ENCODE measurements around the gene FAM168A.

DNA sequence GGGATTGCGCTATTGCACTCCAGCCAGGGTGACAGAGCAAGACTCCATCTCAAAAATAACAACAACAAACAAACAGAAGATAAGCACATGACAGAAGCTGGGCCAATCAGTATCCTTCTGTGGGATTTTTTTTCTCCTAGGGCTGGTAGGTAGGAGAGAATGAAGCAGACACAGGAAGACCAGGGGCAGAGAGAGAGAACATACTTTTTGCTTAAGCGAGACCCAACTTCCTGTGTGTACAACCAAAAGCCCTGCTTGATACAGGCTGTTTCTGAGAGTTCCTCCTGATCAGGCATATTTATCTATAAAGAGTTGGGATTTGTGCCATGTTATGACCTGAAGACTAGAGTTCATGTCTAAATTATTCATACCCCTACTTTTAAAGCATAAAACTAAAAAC, 36.1 kb upstream of the FAM168A start:
- TF ChIP-seq, protein P1, sequence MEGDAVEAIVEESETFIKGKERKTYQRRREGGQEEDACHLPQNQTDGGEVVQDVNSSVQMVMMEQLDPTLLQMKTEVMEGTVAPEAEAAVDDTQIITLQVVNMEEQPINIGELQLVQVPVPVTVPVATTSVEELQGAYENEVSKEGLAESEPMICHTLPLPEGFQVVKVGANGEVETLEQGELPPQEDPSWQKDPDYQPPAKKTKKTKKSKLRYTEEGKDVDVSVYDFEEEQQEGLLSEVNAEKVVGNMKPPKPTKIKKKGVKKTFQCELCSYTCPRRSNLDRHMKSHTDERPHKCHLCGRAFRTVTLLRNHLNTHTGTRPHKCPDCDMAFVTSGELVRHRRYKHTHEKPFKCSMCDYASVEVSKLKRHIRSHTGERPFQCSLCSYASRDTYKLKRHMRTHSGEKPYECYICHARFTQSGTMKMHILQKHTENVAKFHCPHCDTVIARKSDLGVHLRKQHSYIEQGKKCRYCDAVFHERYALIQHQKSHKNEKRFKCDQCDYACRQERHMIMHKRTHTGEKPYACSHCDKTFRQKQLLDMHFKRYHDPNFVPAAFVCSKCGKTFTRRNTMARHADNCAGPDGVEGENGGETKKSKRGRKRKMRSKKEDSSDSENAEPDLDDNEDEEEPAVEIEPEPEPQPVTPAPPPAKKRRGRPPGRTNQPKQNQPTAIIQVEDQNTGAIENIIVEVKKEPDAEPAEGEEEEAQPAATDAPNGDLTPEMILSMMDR (IDR thresholded peaks at IDR 0.05), result no peak
- TF ChIP-seq POLR2A (IDR thresholded peaks at IDR 0.05), result no peak

Measured in lower leg skin (tissue), 3 donors.